ENCODE measurements around the gene TNRC18. TPM values are rescaled to one million over a fixed set of nuclear protein-coding genes. Genes with fewer than 3 reads are reported as not detected.
A peak's percentile ranks its signal among the peaks of the same experiment; 100 is the strongest.

Gene TNRC18
- total RNA-seq, 3 donors from 2014 or later (not counting 1 experiment from before 2014, with no cell fraction given): 111 to 127 (median 124) TPM

DNA sequence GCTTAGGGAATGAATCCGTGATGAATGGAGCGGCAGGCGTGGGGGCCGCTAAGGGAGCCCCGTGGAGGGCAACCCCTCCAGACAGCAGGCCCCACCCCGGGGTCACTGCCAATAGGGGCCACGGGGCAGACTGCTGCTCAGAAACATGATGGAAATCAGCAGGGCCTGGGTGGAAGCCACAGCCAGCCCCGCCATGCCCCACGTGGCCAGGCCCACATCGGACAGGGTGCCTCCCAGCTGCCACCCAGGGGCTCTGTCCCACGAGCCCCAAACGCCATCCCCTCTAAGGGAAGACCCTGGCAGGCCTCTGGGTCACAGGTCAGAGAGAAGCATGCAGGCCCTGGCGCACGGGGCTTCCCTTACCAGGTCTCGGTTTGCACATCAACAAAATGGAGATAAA, 28.4 kb downstream of the TNRC18 start:
- WGBS (ENCODE audit: insufficient coverage): 67% methylated on average over 15 of the region's 15 CpGs
- Mint-ChIP-seq H3K4me3 (peak overlapping the region; percentile 82), H3K4me1 (peaks cover 36 to 43% of the 10 kb centered on the region in 2 donors), H3K27ac (peak overlapping the region; percentile 96 to 98), H3K36me3 (no peaks in the 10 kb centered on the region), H3K9me3 (no peaks in the 10 kb centered on the region), H3K27me3 (ENCODE audit: low read depth in 2 of 2) (no peaks in the 10 kb centered on the region)
- ATAC-seq (no peak), DNase-seq (no peak)
- H3K27me3 ChIP-seq (ENCODE audit: control insufficient read depth, insufficient read depth, low read length): no peaks in the 10 kb centered on the region
- intact Hi-C loops (cut with micrococcal nuclease): no loop called here
- H3K36me3 ChIP-seq (ENCODE audit: control insufficient read depth, insufficient read depth, low read length): peaks cover 34% of the 10 kb centered on the region
- H3K27ac ChIP-seq (ENCODE audit: low read length): no peak overlapping the region
- peaks cover 53% of the 10 kb centered on the region for H3K4me1 ChIP-seq (ENCODE audit: control insufficient read depth, insufficient read depth, low read length)
- no peaks in the 10 kb centered on the region for H3K9me3 ChIP-seq (ENCODE audit: control insufficient read depth, insufficient read depth, low read length)
- TF ChIP-seq, protein P1, sequence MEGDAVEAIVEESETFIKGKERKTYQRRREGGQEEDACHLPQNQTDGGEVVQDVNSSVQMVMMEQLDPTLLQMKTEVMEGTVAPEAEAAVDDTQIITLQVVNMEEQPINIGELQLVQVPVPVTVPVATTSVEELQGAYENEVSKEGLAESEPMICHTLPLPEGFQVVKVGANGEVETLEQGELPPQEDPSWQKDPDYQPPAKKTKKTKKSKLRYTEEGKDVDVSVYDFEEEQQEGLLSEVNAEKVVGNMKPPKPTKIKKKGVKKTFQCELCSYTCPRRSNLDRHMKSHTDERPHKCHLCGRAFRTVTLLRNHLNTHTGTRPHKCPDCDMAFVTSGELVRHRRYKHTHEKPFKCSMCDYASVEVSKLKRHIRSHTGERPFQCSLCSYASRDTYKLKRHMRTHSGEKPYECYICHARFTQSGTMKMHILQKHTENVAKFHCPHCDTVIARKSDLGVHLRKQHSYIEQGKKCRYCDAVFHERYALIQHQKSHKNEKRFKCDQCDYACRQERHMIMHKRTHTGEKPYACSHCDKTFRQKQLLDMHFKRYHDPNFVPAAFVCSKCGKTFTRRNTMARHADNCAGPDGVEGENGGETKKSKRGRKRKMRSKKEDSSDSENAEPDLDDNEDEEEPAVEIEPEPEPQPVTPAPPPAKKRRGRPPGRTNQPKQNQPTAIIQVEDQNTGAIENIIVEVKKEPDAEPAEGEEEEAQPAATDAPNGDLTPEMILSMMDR (IDR thresholded peaks at IDR 0.05): no peak
- no peak overlapping the region for H3K4me3 ChIP-seq (ENCODE audit: low read length)

DNA sequence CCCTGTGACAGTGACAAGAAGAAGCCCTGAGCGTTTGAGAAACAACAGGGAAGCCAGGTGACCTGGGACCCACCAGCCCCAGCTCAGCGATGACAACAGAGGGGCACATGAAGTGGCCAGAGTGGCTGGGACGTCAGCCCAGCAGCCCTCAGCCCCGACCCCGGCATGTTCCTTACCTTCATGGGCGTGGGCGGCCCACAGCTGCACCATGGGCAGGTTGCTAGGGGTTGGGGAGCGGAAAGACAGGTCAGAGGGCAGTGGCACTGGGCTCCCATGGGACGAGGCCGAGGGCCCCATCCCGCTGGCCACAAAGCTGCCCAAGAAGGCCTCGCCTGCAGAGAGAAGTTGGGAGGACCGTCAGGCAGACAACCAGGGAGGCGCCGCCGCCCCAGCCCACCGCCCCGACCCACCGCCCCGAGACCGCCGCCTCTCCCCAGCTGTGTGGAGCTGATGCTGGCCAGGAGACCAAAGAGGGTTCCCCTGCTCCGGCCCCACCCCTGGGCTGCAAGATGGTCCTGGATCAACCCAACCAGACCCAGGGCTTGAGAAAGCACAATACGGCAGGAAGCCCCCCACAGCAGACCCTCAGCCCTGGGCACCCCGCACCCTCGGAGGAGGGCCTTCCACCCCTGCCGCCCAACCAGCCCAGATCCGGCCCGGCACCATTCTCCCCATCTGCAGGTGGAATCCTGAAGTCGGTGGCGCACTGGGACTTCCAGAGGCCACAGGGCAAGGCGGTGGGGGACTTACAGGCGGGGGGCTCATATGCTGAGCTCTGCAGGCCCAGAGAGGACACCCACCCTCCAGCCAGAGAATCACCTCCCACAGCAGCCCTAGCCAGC, 29.1 kb downstream of the TNRC18 start:
- WGBS (ENCODE audit: insufficient coverage): 94% methylated on average over 33 of the region's 33 CpGs
- intact Hi-C loops (cut with micrococcal nuclease): no loop called here
- Histone ChIP-seq H3K36me3 (ENCODE audit: control insufficient read depth, insufficient read depth, low read length) (peaks cover 41% of the 10 kb centered on the region), H3K9me3 (ENCODE audit: control insufficient read depth, insufficient read depth, low read length) (no peaks in the 10 kb centered on the region), H3K27ac (ENCODE audit: low read length) (no peak overlapping the region), H3K4me1 (ENCODE audit: control insufficient read depth, insufficient read depth, low read length) (peaks cover 53% of the 10 kb centered on the region), H3K27me3 (ENCODE audit: control insufficient read depth, insufficient read depth, low read length) (no peaks in the 10 kb centered on the region), H3K4me3 (ENCODE audit: low read length) (no peak overlapping the region)
- H3K27ac Mint-ChIP-seq: peak overlapping the region in 1 of 2 donors; percentile 98
- no peaks in the 10 kb centered on the region for H3K9me3 Mint-ChIP-seq
- no peaks in the 10 kb centered on the region for H3K36me3 Mint-ChIP-seq
- H3K4me3 Mint-ChIP-seq: peak overlapping the region; percentile 56
- DNase-seq (no peak), ATAC-seq (no peak)
- H3K27me3 Mint-ChIP-seq (ENCODE audit: low read depth in 2 of 2): no peaks in the 10 kb centered on the region
- TF ChIP-seq, protein P1 (IDR thresholded peaks at IDR 0.05): no peak
- H3K4me1 Mint-ChIP-seq: peaks cover 36 to 43% of the 10 kb centered on the region in 2 donors

DNA sequence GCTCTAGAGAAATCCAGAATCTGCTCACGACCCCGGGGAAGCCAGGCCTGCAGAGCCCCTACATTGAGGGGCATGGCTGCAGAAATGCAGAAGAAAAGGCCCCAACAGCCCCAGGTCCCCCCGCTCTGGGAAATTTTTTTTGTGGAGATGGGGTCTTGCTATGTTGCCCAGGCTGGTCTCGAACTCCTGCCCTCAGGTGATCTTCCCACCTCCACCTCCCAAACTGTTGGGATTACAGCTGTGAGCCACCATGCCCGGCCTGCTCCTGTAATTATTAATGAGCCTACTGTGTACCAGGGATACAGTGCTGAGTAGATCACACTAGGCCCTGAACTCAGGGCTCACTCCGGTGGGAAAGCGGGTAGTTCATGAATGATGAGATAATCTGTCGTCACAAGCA, 29.9 kb downstream of the TNRC18 start:
- H3K36me3 Mint-ChIP-seq: no peaks in the 10 kb centered on the region
- no peak overlapping the region for H3K4me3 ChIP-seq (ENCODE audit: low read length)
- no peak for DNase-seq
- peak overlapping the region in 1 of 2 donors; percentile 56 for H3K27ac Mint-ChIP-seq
- H3K9me3 Mint-ChIP-seq: no peaks in the 10 kb centered on the region
- 96% methylated on average over 7 of the region's 8 CpGs for WGBS (ENCODE audit: insufficient coverage)
- no peaks in the 10 kb centered on the region for H3K27me3 Mint-ChIP-seq (ENCODE audit: low read depth in 2 of 2)
- H3K27me3 ChIP-seq (ENCODE audit: control insufficient read depth, insufficient read depth, low read length): no peaks in the 10 kb centered on the region
- peaks cover 36 to 43% of the 10 kb centered on the region in 2 donors for H3K4me1 Mint-ChIP-seq
- peaks cover 42% of the 10 kb centered on the region for H3K36me3 ChIP-seq (ENCODE audit: control insufficient read depth, insufficient read depth, low read length)
- H3K4me3 Mint-ChIP-seq: peak overlapping the region; percentile 56
- intact Hi-C loops (cut with micrococcal nuclease): no loop called here
- ATAC-seq: no peak
- TF ChIP-seq, protein P1 (IDR thresholded peaks at IDR 0.05): no peak
- H3K9me3 ChIP-seq (ENCODE audit: control insufficient read depth, insufficient read depth, low read length): no peaks in the 10 kb centered on the region
- no peak overlapping the region for H3K27ac ChIP-seq (ENCODE audit: low read length)
- H3K4me1 ChIP-seq (ENCODE audit: control insufficient read depth, insufficient read depth, low read length): peaks cover 53% of the 10 kb centered on the region

Data from natural killer cell (primary cell).